Measurements from ENCODE around the gene C17orf75. TPM values are rescaled to one million over a fixed set of nuclear protein-coding genes. Genes with fewer than 3 reads are reported as not detected.

C17orf75 gene
- total and polyA plus RNA-seq, 12 donors = 9.6 to 36.5 (median 19.8) TPM

DNA sequence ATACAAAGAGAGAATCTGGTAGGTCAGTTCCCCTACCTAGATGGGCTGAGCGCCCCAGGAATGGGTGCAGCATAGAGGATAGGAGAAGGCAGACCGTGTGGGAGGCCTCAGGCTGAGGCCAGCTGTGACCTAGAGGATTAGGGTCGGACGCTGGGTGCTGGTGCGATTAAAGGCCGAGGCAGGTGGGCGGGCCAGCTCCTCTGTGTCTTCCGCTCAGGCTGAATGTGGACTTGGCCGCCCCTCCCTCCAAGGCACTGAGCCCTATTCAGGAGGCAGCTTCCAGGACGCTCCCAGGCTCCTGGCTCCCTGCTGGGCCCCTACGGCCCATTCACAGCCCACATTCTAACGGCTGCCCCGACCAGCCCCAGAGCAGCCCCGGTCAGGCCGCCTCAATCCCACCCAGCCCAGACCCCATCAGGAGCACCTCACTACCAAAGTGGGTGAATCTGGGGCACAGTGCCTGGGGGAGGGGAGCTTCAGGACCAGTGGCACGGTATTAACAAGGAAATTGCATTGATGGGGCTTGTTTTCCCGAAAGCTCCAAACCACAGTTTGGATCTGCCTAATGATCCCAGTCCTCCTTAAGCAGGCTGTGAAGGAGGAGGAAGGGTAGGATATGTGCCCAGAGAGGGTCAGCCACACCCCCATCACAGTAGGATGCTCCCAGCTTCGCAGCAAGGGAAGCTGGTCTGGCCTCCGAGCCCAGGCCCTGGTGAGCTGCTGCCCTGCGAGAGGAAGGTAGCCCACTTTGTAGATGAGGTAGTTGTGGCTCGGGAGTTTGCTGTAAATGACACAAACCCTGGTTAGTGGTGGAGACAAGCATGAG is 61.9 kb downstream of the C17orf75 start:
- intact Hi-C loops (cut with DNase I) = no loop called here
- TF ChIP-seq POLR2A (IDR thresholded peaks at IDR 0.05) (no peak), CTCF (IDR thresholded peaks at IDR 0.05) (no peak)
- WGBS, 4 donors = 81 to 92% (median 88%) methylated on average over 11 to 21 of the region's 21 CpGs

DNA sequence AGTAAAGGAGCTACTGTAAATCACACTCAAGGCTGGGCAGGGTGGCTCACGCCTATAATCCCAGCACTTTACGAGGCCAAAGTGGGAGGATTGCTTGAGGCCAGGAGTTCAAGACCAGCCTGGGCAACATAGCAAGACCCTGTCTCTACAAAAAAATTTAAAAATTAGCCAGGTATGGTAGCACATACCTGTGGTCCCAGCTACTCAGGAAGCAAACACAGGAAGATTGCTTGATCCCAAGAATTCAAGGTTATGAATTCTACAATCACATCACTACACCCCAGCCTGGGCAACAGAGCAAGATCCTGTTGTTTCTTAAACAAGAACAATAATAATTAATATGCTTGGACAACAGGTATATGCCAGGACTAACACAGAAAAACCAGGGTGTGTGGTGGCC is 63.2 kb downstream of the C17orf75 start:
- WGBS, 4 donors = 93 to 100% (median 97%) methylated on average over 2 of the region's 2 CpGs

More for the DNA sequence above, 61.9 kb downstream of the C17orf75 start:
- no peaks in the 10 kb centered on the region for H3K9me3 ChIP-seq (replicated peaks in 1 of 3)
- H3K36me3 ChIP-seq (replicated peaks in 1 of 2) = no peaks in the 10 kb centered on the region
- H3K27ac ChIP-seq = no peak overlapping the region
- DNase-seq = no peak
- peaks cover 3 to 14% of the 10 kb centered on the region in 2 donors for H3K4me1 ChIP-seq (replicated peaks in 1 of 2)
- no peak overlapping the region for H3K4me3 ChIP-seq
- H3K27me3 ChIP-seq = no peaks in the 10 kb centered on the region

More for the DNA sequence above, 63.2 kb downstream of the C17orf75 start:
- TF ChIP-seq POLR2A (IDR thresholded peaks at IDR 0.05) (no peak), CTCF (IDR thresholded peaks at IDR 0.05) (no peak)
- Histone ChIP-seq H3K9me3 (replicated peaks in 1 of 3) (no peaks in the 10 kb centered on the region), H3K27ac (no peak overlapping the region), H3K27me3 (no peaks in the 10 kb centered on the region), H3K4me3 (no peak overlapping the region), H3K4me1 (replicated peaks in 1 of 2) (peaks cover 3 to 21% of the 10 kb centered on the region in 2 donors), H3K36me3 (replicated peaks in 1 of 2) (no peaks in the 10 kb centered on the region)
- intact Hi-C loops (cut with DNase I) = no loop called here
- DNase-seq = no peak

MicroRNAs within 50 kb of the gene (microRNA counts, 767-probe panel; counts per million panel counts)
- microRNA hsa-miR-632 = 0 counts per million in 2 donors

Small RNA genes lying within 50 kb of the gene (microRNA-seq; reads per million reads assigned to microRNA genes)
- gene MIR632 = 0 to 2.6 (median 1.5) reads per million in 3 donors

Other genes with a start within 250 kb of the C17orf75 start
- gene RHOT1, start 199.7 kb downstream of the C17orf75 start, total RNA-seq = 10 to 100 TPM; 44.2 to 86.0 (median 61.3) TPM
- gene RHOT1, start 199.7 kb downstream of the C17orf75 start, polyA plus RNA-seq = 10 to 100 TPM; 75.3 to 97.7 (median 86.4) TPM
- 10 to 100 TPM in 1 of 9 donors, 1 to 10 TPM in 8; 1.7 to 10.2 (median 4.8) TPM for gene RHBDL3, start 76.3 kb downstream of the C17orf75 start, total RNA-seq
- 1 to 10 TPM; 4.9 to 9.3 (median 5.3) TPM for gene RHBDL3, start 76.3 kb downstream of the C17orf75 start, polyA plus RNA-seq
- 100 to 1,000 TPM in 7 of 9 donors, 10 to 100 TPM in 2; 68.7 to 193 (median 135) TPM for gene ZNF207, start 8.0 kb upstream of the C17orf75 start, total RNA-seq
- gene ZNF207, start 8.0 kb upstream of the C17orf75 start, polyA plus RNA-seq = 100 to 1,000 TPM in 1 of 3 donors, 10 to 100 TPM in 2; 58.8 to 190 (median 68.4) TPM
- gene PSMD11, start 102.3 kb upstream of the C17orf75 start, total RNA-seq = 100 to 1,000 TPM in 2 of 9 donors, 10 to 100 TPM in 7; 30.2 to 128 (median 59.2) TPM
- gene PSMD11, start 102.3 kb upstream of the C17orf75 start, polyA plus RNA-seq = 10 to 100 TPM; 25.0 to 95.2 (median 46.5) TPM
- 1 to 10 TPM; 1.1 to 4.5 (median 2.7) TPM for gene CDK5R1, start 144.8 kb upstream of the C17orf75 start, total RNA-seq
- gene CDK5R1, start 144.8 kb upstream of the C17orf75 start, polyA plus RNA-seq = 1 to 10 TPM in 2 of 3 donors, under 1 TPM in 1; 0.98 to 3.0 (median 1.8) TPM